IMR-90 (cell line): ENCODE measurements around the gene SMC1B.

Source experiments
- CHD1 ChIP-seq: IDR thresholded peaks from 2 replicates; pipeline ENCODE4 v1.6.1; 2012; ENCODE audit warnings: low read depth, low read length, improper control_type of control experiment
- CTCF ChIP-seq: conservative IDR thresholded peaks from 2 replicates; pipeline ENCODE4 v1.5.1; 2012; ENCODE audit warnings: mild to moderate bottlenecking, low read depth, low read length, improper control_type of control experiment
- MAFK ChIP-seq: IDR thresholded peaks from 2 replicates; pipeline ENCODE4 v1.6.1; 2012; ENCODE audit warnings: low read depth, low read length, improper control_type of control experiment
- MXI1 ChIP-seq: IDR thresholded peaks from 2 replicates; pipeline ENCODE4 v1.6.1; 2012; ENCODE audit warnings: low read depth, mild to moderate bottlenecking, low read length, moderate library complexity, borderline replicate concordance
- POLR2A ChIP-seq: IDR thresholded peaks from 2 replicates; pipeline ENCODE4 v1.6.1; 2012; ENCODE audit warnings: mild to moderate bottlenecking, low read depth, low read length
- RAD21 ChIP-seq: IDR thresholded peaks from 2 replicates; pipeline ENCODE4 v1.6.1; 2012; ENCODE audit warnings: low read length, improper control_type of control experiment

- TF ChIP-seq CTCF (no peak), POLR2A (no peak), CHD1 (no peak), RAD21 (no peak), MAFK (no peak), MXI1 (no peak)
Observed at GRCh38 chr22:45336971-45337431, 76.4 kb downstream of the SMC1B start.
